ENCODE measurements around the gene MVB12A. TPM values are rescaled to one million over a fixed set of nuclear protein-coding genes. Genes with fewer than 3 reads are reported as not detected.

Gene MVB12A
- total and polyA plus RNA-seq, 5 donors from 2014 or later = 26.7 to 48.6 (median 30.8) TPM

DNA sequence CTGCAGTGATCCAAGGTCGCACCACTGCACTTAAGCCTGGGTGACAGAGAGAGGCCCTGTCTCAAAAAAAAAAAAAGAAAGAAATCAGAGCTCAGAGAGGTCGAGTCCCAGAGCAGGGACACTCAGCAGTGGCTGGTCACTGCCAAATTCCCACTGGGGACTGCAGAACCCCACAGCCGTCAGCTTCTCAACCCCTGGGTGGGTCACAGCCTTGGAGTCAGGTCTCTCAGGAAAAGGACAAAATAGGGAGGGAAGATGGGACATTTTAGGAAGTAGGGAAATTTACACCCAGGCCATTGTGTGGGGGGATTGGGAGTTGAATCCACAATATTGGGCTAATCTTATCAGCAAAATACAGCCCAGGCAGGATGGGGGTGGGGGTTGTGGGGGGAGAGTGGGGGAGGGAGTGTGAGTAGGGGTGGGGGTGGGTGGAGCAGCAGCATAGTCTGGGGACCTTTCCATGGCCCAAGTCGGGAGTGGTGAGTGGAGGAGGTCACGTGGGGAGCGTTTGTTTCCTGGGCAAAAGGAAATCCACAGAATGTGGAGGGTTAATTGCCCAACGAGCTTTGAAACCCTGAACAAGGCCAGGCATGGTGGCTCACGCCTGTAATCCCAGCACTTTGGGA is 20.8 kb upstream of the MVB12A start:
- DNase-seq (no peak), ATAC-seq (ENCODE audit: low read depth in 2 of 2) (no peak)
- Mint-ChIP-seq H3K9me3 (no peaks in the 10 kb centered on the region), H3K27ac (peak overlapping the region in 1 of 3 donors; percentile 32), H3K36me3 (peaks cover 3% of the 10 kb centered on the region), H3K4me3 (no peak overlapping the region), H3K4me1 (peaks cover 0 to 22% (median 8%) of the 10 kb centered on the region in 4 donors), H3K27me3 (peaks cover 9% of the 10 kb centered on the region)
- Histone ChIP-seq H3K4me3 (ENCODE audit: low read depth, low read length) (no peak overlapping the region), H3K36me3 (ENCODE audit: control insufficient read depth, insufficient read depth, low read length) (peaks cover 7% of the 10 kb centered on the region), H3K4me1 (ENCODE audit: control insufficient read depth, insufficient read depth, low read length, poor library complexity, severe bottlenecking) (peaks cover 14% of the 10 kb centered on the region), H3K27me3 (ENCODE audit: control insufficient read depth, insufficient read depth, low read length) (no peaks in the 10 kb centered on the region), H3K27ac (ENCODE audit: insufficient read depth, low read length, poor library complexity, severe bottlenecking) (no peak overlapping the region), H3K9me3 (ENCODE audit: control insufficient read depth in 2 of 2, low read length in 2 of 2) (no peaks in the 10 kb centered on the region)

DNA sequence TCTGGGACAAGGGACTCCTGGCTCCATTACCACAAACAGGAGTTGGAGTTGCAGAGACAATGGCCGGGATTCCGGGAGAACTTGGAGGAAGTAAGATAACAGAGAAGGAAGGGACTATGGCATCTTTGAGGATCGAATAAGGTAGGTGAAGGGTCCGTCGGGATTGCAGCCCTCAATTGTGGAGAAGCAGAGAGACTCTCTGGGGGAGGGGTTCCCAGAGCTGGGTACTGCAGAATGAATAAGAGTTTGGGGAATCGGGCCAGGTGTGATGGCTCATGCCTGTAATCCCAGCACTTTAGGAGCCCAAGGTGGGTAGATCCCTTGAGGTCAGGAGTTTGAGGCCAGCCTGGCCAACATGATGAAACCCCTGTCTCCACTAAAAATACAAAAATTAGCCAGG is 18.2 kb upstream of the MVB12A start:
- peaks cover 4 to 31% (median 7%) of the 10 kb centered on the region in 4 donors for H3K4me1 Mint-ChIP-seq
- DNase-seq (no peak), ATAC-seq (ENCODE audit: low read depth in 2 of 2) (no peak)
- Histone ChIP-seq H3K27ac (ENCODE audit: insufficient read depth, low read length, poor library complexity, severe bottlenecking) (no peak overlapping the region), H3K9me3 (ENCODE audit: control insufficient read depth in 2 of 2, low read length in 2 of 2) (no peaks in the 10 kb centered on the region), H3K27me3 (ENCODE audit: control insufficient read depth, insufficient read depth, low read length) (no peaks in the 10 kb centered on the region), H3K4me3 (ENCODE audit: low read depth, low read length) (no peak overlapping the region), H3K36me3 (ENCODE audit: control insufficient read depth, insufficient read depth, low read length) (peaks cover 7% of the 10 kb centered on the region), H3K4me1 (ENCODE audit: control insufficient read depth, insufficient read depth, low read length, poor library complexity, severe bottlenecking) (peaks cover 31% of the 10 kb centered on the region)
- H3K4me3 Mint-ChIP-seq = peak overlapping the region in 2 of 4 donors; percentile 47 to 68
- H3K36me3 Mint-ChIP-seq = peaks cover 3% of the 10 kb centered on the region
- no peaks in the 10 kb centered on the region for H3K9me3 Mint-ChIP-seq
- H3K27me3 Mint-ChIP-seq = no peaks in the 10 kb centered on the region
- H3K27ac Mint-ChIP-seq = no peak overlapping the region

DNA sequence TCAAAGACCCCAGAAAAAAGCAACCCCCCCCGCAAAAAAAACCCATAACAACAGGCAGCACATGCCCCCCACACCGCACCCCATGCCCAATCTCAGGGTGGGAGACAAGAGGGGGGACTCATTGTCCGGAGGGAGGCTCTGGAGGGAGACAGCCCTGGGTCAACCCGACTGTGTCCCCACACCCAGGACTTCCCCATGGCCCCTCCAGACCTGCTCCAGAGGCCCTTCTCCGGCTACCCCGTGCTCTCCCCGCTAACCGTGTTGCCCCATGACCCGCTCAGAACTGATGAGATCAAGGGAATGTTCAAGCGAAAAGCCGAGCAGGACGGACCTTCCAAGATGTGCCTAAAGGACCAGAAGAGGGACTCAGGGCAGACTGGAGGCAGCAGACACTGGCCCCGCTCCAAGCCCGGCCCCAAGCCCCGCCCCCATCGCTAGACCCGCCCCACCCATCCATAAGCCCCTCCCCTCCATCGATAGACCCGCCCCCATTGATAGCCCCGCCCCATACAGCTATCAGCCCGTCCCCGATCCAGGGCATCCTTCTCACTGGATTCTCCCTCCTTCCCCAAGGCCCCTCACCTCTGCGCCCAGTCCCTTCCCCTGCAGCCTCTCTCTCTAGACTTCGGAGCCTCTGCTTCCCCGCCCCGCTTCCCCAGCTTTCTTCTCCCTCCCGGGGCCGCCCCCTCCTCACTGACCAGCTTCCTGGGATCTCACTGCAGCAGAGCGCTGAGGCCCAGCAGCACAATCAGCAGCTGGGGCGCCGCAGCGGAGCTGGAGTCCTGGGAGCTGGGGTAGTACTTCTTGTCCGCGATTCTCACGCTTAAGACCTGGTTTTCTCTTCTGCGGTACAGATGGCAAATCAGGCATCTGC is 16.6 kb upstream of the MVB12A start:
- ATAC-seq (ENCODE audit: low read depth in 2 of 2) (peak; percentile 17 to 22), DNase-seq (peak in 2 of 3 donors; percentile 28 to 30)
- H3K4me3 ChIP-seq (ENCODE audit: low read depth, low read length) = no peak overlapping the region
- H3K36me3 ChIP-seq (ENCODE audit: control insufficient read depth, insufficient read depth, low read length) = peaks cover 7% of the 10 kb centered on the region
- Mint-ChIP-seq H3K36me3 (no peaks in the 10 kb centered on the region), H3K4me3 (peak overlapping the region; percentile 93 to 99 (median 94)), H3K27me3 (no peaks in the 10 kb centered on the region), H3K27ac (peak overlapping the region in 2 of 3 donors; percentile 89 to 93), H3K9me3 (no peaks in the 10 kb centered on the region), H3K4me1 (peaks cover 10 to 45% (median 13%) of the 10 kb centered on the region in 4 donors)
- peak overlapping the region; percentile 87 for H3K27ac ChIP-seq (ENCODE audit: insufficient read depth, low read length, poor library complexity, severe bottlenecking)
- no peaks in the 10 kb centered on the region for H3K9me3 ChIP-seq (ENCODE audit: control insufficient read depth in 2 of 2, low read length in 2 of 2)
- no peaks in the 10 kb centered on the region for H3K27me3 ChIP-seq (ENCODE audit: control insufficient read depth, insufficient read depth, low read length)
- H3K4me1 ChIP-seq (ENCODE audit: control insufficient read depth, insufficient read depth, low read length, poor library complexity, severe bottlenecking) = peaks cover 41% of the 10 kb centered on the region

DNA sequence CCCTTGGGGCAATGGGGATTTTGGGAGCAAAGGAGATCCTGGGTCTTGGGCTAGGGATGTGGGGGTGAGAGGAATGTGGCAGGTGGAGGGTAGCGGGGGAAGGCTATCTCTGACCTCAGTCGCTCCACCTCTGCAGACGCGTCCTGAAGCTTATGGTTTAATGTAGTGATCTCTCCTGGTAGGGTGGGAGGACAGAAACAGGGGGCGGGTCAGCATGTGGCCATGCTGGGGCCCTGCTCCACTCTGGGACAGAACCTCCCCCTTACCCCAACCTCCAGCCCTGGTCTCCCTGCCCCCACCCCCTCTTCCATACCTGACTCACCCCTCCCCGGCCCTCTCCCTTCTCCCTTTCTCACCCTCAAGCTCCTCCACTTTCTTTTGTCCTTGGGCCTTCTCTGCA is 15.8 kb upstream of the MVB12A start:
- peaks cover 10 to 45% (median 13%) of the 10 kb centered on the region in 4 donors for H3K4me1 Mint-ChIP-seq
- DNase-seq (no peak), ATAC-seq (ENCODE audit: low read depth in 2 of 2) (no peak)
- Histone ChIP-seq H3K27me3 (ENCODE audit: control insufficient read depth, insufficient read depth, low read length) (no peaks in the 10 kb centered on the region), H3K4me1 (ENCODE audit: control insufficient read depth, insufficient read depth, low read length, poor library complexity, severe bottlenecking) (peaks cover 44% of the 10 kb centered on the region), H3K36me3 (ENCODE audit: control insufficient read depth, insufficient read depth, low read length) (peaks cover 7% of the 10 kb centered on the region), H3K9me3 (ENCODE audit: control insufficient read depth in 2 of 2, low read length in 2 of 2) (no peaks in the 10 kb centered on the region), H3K4me3 (ENCODE audit: low read depth, low read length) (peak overlapping the region; percentile 90), H3K27ac (ENCODE audit: insufficient read depth, low read length, poor library complexity, severe bottlenecking) (peak overlapping the region; percentile 87)
- peak overlapping the region; percentile 90 to 95 (median 93) for H3K27ac Mint-ChIP-seq
- H3K4me3 Mint-ChIP-seq = peak overlapping the region; percentile 93 to 99 (median 94)
- H3K9me3 Mint-ChIP-seq = no peaks in the 10 kb centered on the region
- H3K36me3 Mint-ChIP-seq = no peaks in the 10 kb centered on the region
- no peaks in the 10 kb centered on the region for H3K27me3 Mint-ChIP-seq

DNA sequence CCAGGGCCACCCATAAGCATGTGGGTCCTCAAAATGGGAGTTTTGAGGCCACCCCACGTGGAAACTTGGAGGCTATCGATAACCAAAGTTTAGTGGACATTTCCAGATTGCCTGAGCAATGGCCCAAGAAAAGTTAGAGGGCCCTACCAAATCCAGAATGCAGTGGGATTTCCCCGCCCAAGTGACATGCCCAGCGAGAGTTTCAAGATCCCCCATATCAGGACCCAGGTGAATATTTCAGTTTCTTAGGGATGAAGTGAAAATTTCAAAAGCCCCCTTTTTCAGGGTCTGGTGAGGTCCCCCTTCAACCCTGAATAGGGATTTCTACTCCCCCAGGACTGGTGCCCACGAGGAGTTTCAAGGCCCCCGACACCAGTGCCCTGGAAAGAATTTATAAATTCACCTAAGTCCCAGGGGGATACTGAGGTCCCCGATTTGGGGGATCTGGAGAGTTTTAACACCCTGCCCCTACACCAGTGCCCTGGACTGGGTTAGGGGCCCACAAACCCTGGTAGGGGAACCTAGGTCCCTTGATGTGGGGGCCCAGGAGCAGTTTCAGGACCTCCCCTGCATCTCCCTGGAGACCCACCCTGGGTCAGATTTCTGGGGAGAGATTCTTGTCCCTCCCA is 15.1 kb upstream of the MVB12A start:
- Mint-ChIP-seq H3K36me3 (no peaks in the 10 kb centered on the region), H3K4me3 (peak overlapping the region; percentile 93 to 99 (median 94)), H3K27me3 (no peaks in the 10 kb centered on the region), H3K9me3 (no peaks in the 10 kb centered on the region), H3K4me1 (peaks cover 10 to 47% (median 13%) of the 10 kb centered on the region in 4 donors), H3K27ac (peak overlapping the region; percentile 89 to 98 (median 93))
- Histone ChIP-seq H3K4me1 (ENCODE audit: control insufficient read depth, insufficient read depth, low read length, poor library complexity, severe bottlenecking) (peaks cover 44% of the 10 kb centered on the region), H3K36me3 (ENCODE audit: control insufficient read depth, insufficient read depth, low read length) (peaks cover 7% of the 10 kb centered on the region), H3K27ac (ENCODE audit: insufficient read depth, low read length, poor library complexity, severe bottlenecking) (peak overlapping the region; percentile 87), H3K9me3 (ENCODE audit: control insufficient read depth in 2 of 2, low read length in 2 of 2) (no peaks in the 10 kb centered on the region), H3K4me3 (ENCODE audit: low read depth, low read length) (peak overlapping the region; percentile 90), H3K27me3 (ENCODE audit: control insufficient read depth, insufficient read depth, low read length) (no peaks in the 10 kb centered on the region)
- DNase-seq = no peak
- no peak for ATAC-seq (ENCODE audit: low read depth in 2 of 2)

DNA sequence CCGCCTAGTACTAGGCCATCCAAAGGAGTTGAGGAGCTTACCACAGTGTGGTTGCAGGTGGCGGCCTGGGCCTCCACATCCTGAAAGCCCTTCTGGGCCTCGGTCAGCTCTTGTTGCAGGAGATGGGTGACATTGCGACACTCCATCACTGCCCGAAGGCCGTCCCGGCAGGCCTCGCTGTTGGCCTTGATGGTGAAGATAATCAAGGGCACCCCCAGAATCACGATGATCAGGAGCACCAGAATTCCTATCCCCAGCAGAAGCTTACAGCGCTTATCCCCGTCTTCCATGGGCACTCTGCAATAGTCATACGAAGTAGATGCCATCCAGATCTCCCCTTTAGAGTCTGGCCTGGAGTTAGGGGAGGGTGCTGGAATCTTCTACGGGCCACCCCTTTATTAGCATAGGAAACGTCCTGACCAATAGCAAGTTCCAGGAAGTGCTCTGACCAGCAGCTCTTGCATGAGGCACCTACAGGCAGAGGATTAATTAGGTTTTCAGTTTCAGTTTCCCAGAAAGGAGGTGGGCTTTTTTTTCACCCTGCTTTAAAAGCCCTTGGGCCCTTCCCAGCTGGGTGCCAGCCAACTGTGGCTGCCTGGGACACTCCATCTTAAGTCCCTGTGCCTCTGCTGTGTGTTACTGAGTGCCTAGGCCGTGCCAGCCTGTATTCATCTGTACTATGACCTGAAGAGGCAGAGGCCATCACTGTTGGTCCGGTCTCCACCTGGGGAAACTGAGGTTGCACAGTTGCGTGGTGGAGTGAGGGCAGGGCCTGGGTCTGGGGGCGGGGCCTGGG is 14.4 kb upstream of the MVB12A start, which contains the start of gene BST2:
Gene BST2, minus strand, starts transcription at position 381 of the 796 bp plus-strand sequence. Its CDS starts 55 bp downstream, at position 326.
- ATAC-seq (ENCODE audit: low read depth in 2 of 2) (peak; percentile 83 to 85), DNase-seq (peak; percentile 56 to 85 (median 59))
- Mint-ChIP-seq H3K27ac (peak within 1 kb of the TSS; percentile 89 to 98 (median 93)), H3K4me3 (peak within 1 kb of the TSS; percentile 93 to 99 (median 94)), H3K4me1 (peaks cover 10 to 48% (median 13%) of the 10 kb centered on the region in 4 donors), H3K36me3 (no peaks in the 10 kb centered on the region), H3K9me3 (no peaks in the 10 kb centered on the region), H3K27me3 (no peaks in the 10 kb centered on the region)
- Histone ChIP-seq H3K4me3 (ENCODE audit: low read depth, low read length) (peak within 1 kb of the TSS; percentile 90), H3K4me1 (ENCODE audit: control insufficient read depth, insufficient read depth, low read length, poor library complexity, severe bottlenecking) (peaks cover 44% of the 10 kb centered on the region), H3K27me3 (ENCODE audit: control insufficient read depth, insufficient read depth, low read length) (no peaks in the 10 kb centered on the region), H3K36me3 (ENCODE audit: control insufficient read depth, insufficient read depth, low read length) (peaks cover 7% of the 10 kb centered on the region), H3K9me3 (ENCODE audit: control insufficient read depth in 2 of 2, low read length in 2 of 2) (no peaks in the 10 kb centered on the region), H3K27ac (ENCODE audit: insufficient read depth, low read length, poor library complexity, severe bottlenecking) (peak within 1 kb of the TSS; percentile 87)
